ENCODE results near the gene INSR. TPM values are rescaled to one million over a fixed set of nuclear protein-coding genes. Genes with fewer than 3 reads are reported as not detected.

Gene INSR
- total and polyA plus RNA-seq, 10 of the 15 experiments (the other 5 are each of a cell fraction or from before 2014, with no cell fraction given) = 4.2 to 34.9 (median 13.6) TPM

DNA sequence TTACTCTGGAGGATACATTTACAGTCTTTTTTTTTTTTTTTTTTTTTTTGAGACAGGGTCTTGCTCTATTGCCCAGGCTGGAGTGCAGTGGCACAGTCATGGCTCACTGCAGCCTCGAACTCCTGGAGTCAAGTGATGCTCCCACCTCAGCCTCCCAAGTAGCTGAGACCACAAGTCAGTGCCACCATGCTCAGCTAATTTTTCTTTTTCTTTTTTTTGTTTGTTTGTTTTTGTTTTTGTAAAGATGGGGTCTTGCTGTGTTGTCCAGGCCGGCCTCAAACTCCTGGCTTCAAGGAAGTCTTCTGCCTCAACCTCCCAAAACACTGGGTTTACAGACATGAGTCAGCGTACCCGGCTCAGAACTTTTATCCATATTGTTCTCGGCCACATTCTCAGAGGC lies 64.5 kb downstream of the INSR start:
- intact Hi-C loops (cut with micrococcal nuclease; ENCODE audit: unreplicated experiment) = no loop called here
- no peak overlapping the region for H3K27ac ChIP-seq (ENCODE audit: control insufficient read depth, insufficient read depth)
- ChIA-PET POLR2A (interaction anchor here (0.6 kb wide), 1 partner anchor 737 kb away, joined by 3 read pairs; no protein-coding TSS in a partner anchor), RAD21 (ENCODE audit: unreplicated experiment) (interaction anchor here (1.1 kb wide), 1 partner anchor 38 kb away, joined by 3 read pairs; no protein-coding TSS in a partner anchor), CTCF (interaction anchor here (1.0 kb wide), 1 partner anchor 10 kb away, joined by 5 read pairs; no protein-coding TSS in a partner anchor), SMC1A (ENCODE audit: uncharacterized antibody, unreplicated experiment) (no interaction called here)
- TF ChIP-seq SP1 (IDR thresholded peaks at IDR 0.05; ENCODE audit: low read depth, low read length) (no peak), ZNF274 (IDR thresholded peaks at IDR 0.05; ENCODE audit: insufficient read depth, insufficient read length) (no peak)
- no peak overlapping the region for H3K9ac ChIP-seq (ENCODE audit: control insufficient read depth, insufficient read depth, low read length)
- no peaks in the 10 kb centered on the region for H3K27me3 ChIP-seq (replicated peaks in 1 of 2; ENCODE audit: control insufficient read depth in 2 of 2, insufficient read depth in 2 of 2, low read length in 1 of 2)
- H3K9me3 ChIP-seq (replicated peaks; ENCODE audit: control insufficient read depth, insufficient read depth, low read length) = no peaks in the 10 kb centered on the region
- H3K79me2 ChIP-seq (ENCODE audit: control insufficient read depth, insufficient read depth, low read length) = peaks cover 33% of the 10 kb centered on the region
- DNase-seq (ENCODE audit: low read depth, low spot score) (no peak), ATAC-seq (no peak), FAIRE-seq (no peak)
- peaks cover 16% of the 10 kb centered on the region for H3K4me1 ChIP-seq (ENCODE audit: control insufficient read depth, insufficient read depth, low read length)
- H4K20me1 ChIP-seq (ENCODE audit: control insufficient read depth, insufficient read depth) = no peaks in the 10 kb centered on the region; the same call in 1 of the 2 replicates
- in situ Hi-C loops (cut with MboI) = no loop called here
- no TSS peak for BruUV-seq (replicated peaks)
- H3K36me3 ChIP-seq (ENCODE audit: control insufficient read depth in 2 of 2, insufficient read depth in 2 of 2, low read length in 1 of 2) = peaks cover 0 to 2% of the 10 kb centered on the region in 2 experiments; a peak in 2 of 4 replicates
- no peak overlapping the region for H3K4me3 ChIP-seq
- WGBS (ENCODE audit: insufficient coverage, insufficient replicate concordance, low lambda C conversion rate, missing lambda C conversion rate) = 78% methylated on average over 5 of the region's 5 CpGs
- H2AFZ ChIP-seq (ENCODE audit: control insufficient read depth, low read depth, low read length) = no peak overlapping the region
- no peak overlapping the region for H3K4me2 ChIP-seq (ENCODE audit: control insufficient read depth, insufficient read depth)

DNA sequence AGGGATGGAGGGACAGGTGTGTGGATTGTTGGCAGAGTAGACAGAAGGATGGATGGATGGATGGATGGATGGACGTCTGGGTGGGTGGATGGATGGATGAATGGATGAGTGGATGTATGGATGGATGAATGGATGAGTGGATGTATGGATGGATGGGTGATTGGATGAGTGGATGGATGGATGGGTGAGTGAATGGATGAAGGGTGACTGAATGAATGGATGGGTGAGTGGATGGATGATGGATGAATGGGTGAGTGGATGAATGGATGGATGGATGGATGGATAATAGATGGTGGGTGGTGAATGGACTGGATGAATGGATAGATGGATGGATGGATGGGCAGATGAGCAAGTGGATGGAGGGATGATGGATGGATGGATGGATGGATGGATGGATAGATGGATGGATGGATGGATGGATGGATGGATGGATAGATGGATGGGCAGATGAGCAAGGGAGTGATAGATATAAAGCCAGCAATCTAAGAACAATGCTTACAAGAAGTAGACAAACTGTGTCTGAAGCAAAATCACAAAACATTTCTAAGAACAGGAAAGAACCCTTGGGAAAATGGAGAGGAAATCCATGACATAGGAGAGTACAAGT lies 65.2 kb downstream of the INSR start:
- CTCF ChIA-PET = no interaction called here
- H3K4me3 ChIP-seq = no peak overlapping the region

More for the DNA sequence above, 65.2 kb downstream of the INSR start:
- Histone ChIP-seq H3K79me2 (ENCODE audit: control insufficient read depth, insufficient read depth, low read length) (peaks cover 36% of the 10 kb centered on the region), H3K4me1 (ENCODE audit: control insufficient read depth, insufficient read depth, low read length) (peaks cover 22% of the 10 kb centered on the region), H3K36me3 (ENCODE audit: control insufficient read depth in 2 of 2, insufficient read depth in 2 of 2, low read length in 1 of 2) (peaks cover 0 to 2% of the 10 kb centered on the region in 2 experiments; a peak in 2 of 4 replicates), H3K9ac (ENCODE audit: control insufficient read depth, insufficient read depth, low read length) (no peak overlapping the region), H2AFZ (ENCODE audit: control insufficient read depth, low read depth, low read length) (no peak overlapping the region), H3K27me3 (replicated peaks in 1 of 2; ENCODE audit: control insufficient read depth in 2 of 2, insufficient read depth in 2 of 2, low read length in 1 of 2) (no peaks in the 10 kb centered on the region), H3K4me2 (ENCODE audit: control insufficient read depth, insufficient read depth) (no peak overlapping the region), H3K9me3 (replicated peaks; ENCODE audit: control insufficient read depth, insufficient read depth, low read length) (no peaks in the 10 kb centered on the region), H3K27ac (ENCODE audit: control insufficient read depth, insufficient read depth) (no peak overlapping the region), H4K20me1 (ENCODE audit: control insufficient read depth, insufficient read depth) (no peaks in the 10 kb centered on the region; the same call in 1 of the 2 replicates)
- ChIA-PET SMC1A (ENCODE audit: uncharacterized antibody, unreplicated experiment) (no interaction called here), POLR2A (no interaction called here), RAD21 (ENCODE audit: unreplicated experiment) (no interaction called here)
- TF ChIP-seq CREB1 (IDR thresholded peaks at IDR 0.05; ENCODE audit: low read depth) (no peak), HDGF (IDR thresholded peaks at IDR 0.05) (peak; percentile 63; the same call in 1 of the 2 replicates), POLR2AphosphoS5 (IDR thresholded peaks at IDR 0.05; ENCODE audit: low read length) (no peak)
- intact Hi-C loops (cut with micrococcal nuclease; ENCODE audit: unreplicated experiment) (no loop called here), in situ Hi-C loops (cut with MboI) (no loop called here)
- FAIRE-seq (no peak), ATAC-seq (no peak), DNase-seq (ENCODE audit: low read depth, low spot score) (no peak)
- 14% methylated on average over 1 of the region's 1 CpG for WGBS (ENCODE audit: insufficient coverage, insufficient replicate concordance, low lambda C conversion rate, missing lambda C conversion rate)
- no TSS peak for BruUV-seq (replicated peaks)

Measured in GM12878 (cell line).